Measurements from ENCODE around the gene DNTTIP2. TPM values are rescaled to one million over a fixed set of nuclear protein-coding genes. Genes with fewer than 3 reads are reported as not detected.
"Not testable (repeated sequence)": the region's sequence is repeated elsewhere in the genome, so short reads cannot be mapped to it uniquely, and the experiment has no call there.

DNTTIP2 gene
- total RNA-seq, 1 donor from 2014 or later = 46.4 TPM

- H3K9me3 Mint-ChIP-seq = no peaks in the 10 kb centered on the region
- no peak overlapping the region for H3K4me3 Mint-ChIP-seq
- DNase-seq (ENCODE audit: low spot score in 2 of 2, unreplicated experiment in 2 of 2) = no peak
- peaks cover 22% of the 10 kb centered on the region for H3K4me1 Mint-ChIP-seq
- H3K27me3 Mint-ChIP-seq (ENCODE audit: low read depth) = no peaks in the 10 kb centered on the region
- TF ChIP-seq CTCF (IDR thresholded peaks at IDR 0.05; ENCODE audit: unreplicated experiment) = no peak
- peaks cover 34% of the 10 kb centered on the region for H3K36me3 Mint-ChIP-seq
- no peak overlapping the region for H3K27ac Mint-ChIP-seq
These were observed 4.9 kb downstream of the DNTTIP2 start for GRCh38 chr1:93874025-93874651.

GRCh38 chr1:93871366-93871765 lies 7.6 kb downstream of the DNTTIP2 start:
- H3K9me3 Mint-ChIP-seq = no peaks in the 10 kb centered on the region
- H3K36me3 Mint-ChIP-seq = peaks cover 42% of the 10 kb centered on the region

GRCh38 chr1:93869653-93870052 lies 9.4 kb downstream of the DNTTIP2 start:
- Mint-ChIP-seq H3K4me1 (no peaks in the 10 kb centered on the region), H3K36me3 (peaks cover 37% of the 10 kb centered on the region), H3K4me3 (no peak overlapping the region), H3K27me3 (ENCODE audit: low read depth) (no peaks in the 10 kb centered on the region), H3K27ac (no peak overlapping the region), H3K9me3 (no peaks in the 10 kb centered on the region)
- no peak for DNase-seq (ENCODE audit: low spot score in 2 of 2, unreplicated experiment in 2 of 2)
- no peak for TF ChIP-seq CTCF (IDR thresholded peaks at IDR 0.05; ENCODE audit: unreplicated experiment)

More at GRCh38 chr1:93871366-93871765, 7.6 kb downstream of the DNTTIP2 start:
- no peak for TF ChIP-seq CTCF (IDR thresholded peaks at IDR 0.05; ENCODE audit: unreplicated experiment)
- H3K4me1 Mint-ChIP-seq = peaks cover 2% of the 10 kb centered on the region
- DNase-seq (ENCODE audit: low spot score in 2 of 2, unreplicated experiment in 2 of 2) = no peak
- no peak overlapping the region for H3K27ac Mint-ChIP-seq
- no peaks in the 10 kb centered on the region for H3K27me3 Mint-ChIP-seq (ENCODE audit: low read depth)
- H3K4me3 Mint-ChIP-seq = no peak overlapping the region

GRCh38 chr1:93868492-93868891 lies 10.5 kb downstream of the DNTTIP2 start:
- not testable (repeated sequence) for H3K4me1 Mint-ChIP-seq; H3K27me3 Mint-ChIP-seq (ENCODE audit: low read depth); DNase-seq (ENCODE audit: low spot score in 2 of 2, unreplicated experiment in 2 of 2); H3K9me3 Mint-ChIP-seq; H3K27ac Mint-ChIP-seq; H3K4me3 Mint-ChIP-seq
- H3K36me3 Mint-ChIP-seq = peaks cover 30% of the 10 kb centered on the region

- Mint-ChIP-seq H3K27ac (no peak overlapping the region), H3K4me1 (no peaks in the 10 kb centered on the region), H3K36me3 (peaks cover 23% of the 10 kb centered on the region), H3K27me3 (ENCODE audit: low read depth) (peaks cover 4% of the 10 kb centered on the region), H3K9me3 (no peaks in the 10 kb centered on the region), H3K4me3 (no peak overlapping the region)
- DNase-seq (ENCODE audit: low spot score in 2 of 2, unreplicated experiment in 2 of 2) = no peak
- TF ChIP-seq CTCF (IDR thresholded peaks at IDR 0.05; ENCODE audit: unreplicated experiment) = no peak
These were observed 13.8 kb downstream of the DNTTIP2 start for GRCh38 chr1:93865253-93865652.

GRCh38 chr1:93864175-93864574 lies 14.8 kb downstream of the DNTTIP2 start:
- no peak overlapping the region for H3K27ac Mint-ChIP-seq
- H3K36me3 Mint-ChIP-seq = peaks cover 14% of the 10 kb centered on the region
- no peaks in the 10 kb centered on the region for H3K4me1 Mint-ChIP-seq
- peaks cover 4% of the 10 kb centered on the region for H3K27me3 Mint-ChIP-seq (ENCODE audit: low read depth)
- no peak for DNase-seq (ENCODE audit: low spot score in 2 of 2, unreplicated experiment in 2 of 2)
- no peak for TF ChIP-seq CTCF (IDR thresholded peaks at IDR 0.05; ENCODE audit: unreplicated experiment)
- H3K4me3 Mint-ChIP-seq = no peak overlapping the region
- no peaks in the 10 kb centered on the region for H3K9me3 Mint-ChIP-seq

GRCh38 chr1:93857653-93858052 lies 21.4 kb downstream of the DNTTIP2 start:
- not testable (repeated sequence) for H3K4me3 Mint-ChIP-seq; H3K27me3 Mint-ChIP-seq (ENCODE audit: low read depth); DNase-seq (ENCODE audit: low spot score in 2 of 2, unreplicated experiment in 2 of 2); H3K27ac Mint-ChIP-seq; H3K36me3 Mint-ChIP-seq; H3K4me1 Mint-ChIP-seq
- H3K9me3 Mint-ChIP-seq = peaks cover 19% of the 10 kb centered on the region

GRCh38 chr1:93855983-93856382 lies 23.0 kb downstream of the DNTTIP2 start:
- not testable (repeated sequence) for H3K27me3 Mint-ChIP-seq (ENCODE audit: low read depth); H3K4me3 Mint-ChIP-seq; H3K36me3 Mint-ChIP-seq; H3K27ac Mint-ChIP-seq; DNase-seq (ENCODE audit: low spot score in 2 of 2, unreplicated experiment in 2 of 2); H3K4me1 Mint-ChIP-seq
- H3K9me3 Mint-ChIP-seq = peaks cover 19% of the 10 kb centered on the region

Data from mesothelial cell of epicardium (in vitro differentiated cells).